GM06990 (cell line): ENCODE data around the gene FBXO34.

Experiments
- DNase-seq: peaks from one replicate; pipeline ENCODE4 v3.0.0-alpha.2; 2011; ENCODE audit not compliant: insufficient read length; ENCODE audit errors: extremely low read depth
- H3K27me3 ChIP-seq: replicated peaks from 2 replicates; pipeline ENCODE4 v1.6.0; 2011; ENCODE audit warnings: low read length; ENCODE audit not compliant: control insufficient read depth, insufficient read depth
- H3K36me3 ChIP-seq: 2 replicates; pipeline ENCODE4 v1.5.1; 2011; ENCODE audit warnings: low read length; ENCODE audit not compliant: control insufficient read depth, insufficient read depth
- H3K4me3 ChIP-seq: replicated peaks from 2 replicates; pipeline ENCODE4 v1.5.1; 2011; ENCODE audit warnings: low read depth, mild to moderate bottlenecking, control low read depth, low read length
- CTCF ChIP-seq: IDR thresholded peaks from 2 replicates; pipeline ENCODE4 v1.5.1; 2011; ENCODE audit warnings: low read length, control low read depth, mild to moderate bottlenecking, inconsistent platforms; ENCODE audit not compliant: insufficient read depth, poor library complexity, severe bottlenecking

The FBXO34 gene

GRCh38 chr14:55270832-55271571 lies at the start of gene FBXO34:
Gene FBXO34, plus strand, starts transcription at chr14:55271421. Its CDS starts 78,970 bp downstream, at chr14:55350391.
- peak; percentile 98 for DNase-seq
- no peaks in the 10 kb centered on the region for H3K27me3 ChIP-seq
- H3K36me3 ChIP-seq, result no peaks in the 10 kb centered on the region
- TF ChIP-seq CTCF, result peak; percentile 99
- peak within 1 kb of the TSS; percentile 100 for H3K4me3 ChIP-seq

- TF ChIP-seq CTCF, result no peak
- no peaks in the 10 kb centered on the region for H3K36me3 ChIP-seq
- no peak for DNase-seq
- H3K27me3 ChIP-seq, result no peaks in the 10 kb centered on the region
- no peak overlapping the region for H3K4me3 ChIP-seq
Measured at GRCh38 chr14:55221968-55222367, 49.3 kb upstream of the FBXO34 start.

- TF ChIP-seq CTCF, result no peak
- no peak for DNase-seq
Measured at GRCh38 chr14:55223364-55223763, 47.9 kb upstream of the FBXO34 start.

GRCh38 chr14:55228261-55228660 lies 43.0 kb upstream of the FBXO34 start:
- H3K27me3 ChIP-seq, result no peaks in the 10 kb centered on the region; the same call in 1 of the 2 replicates
- TF ChIP-seq CTCF, result no peak
- H3K36me3 ChIP-seq, result no peaks in the 10 kb centered on the region
- H3K4me3 ChIP-seq, result no peak overlapping the region
- DNase-seq, result no peak

More at GRCh38 chr14:55223364-55223763, 47.9 kb upstream of the FBXO34 start:
- H3K4me3 ChIP-seq, result no peak overlapping the region
- no peaks in the 10 kb centered on the region for H3K36me3 ChIP-seq
- H3K27me3 ChIP-seq, result no peaks in the 10 kb centered on the region

- no peak for DNase-seq
- Histone ChIP-seq H3K36me3 (no peaks in the 10 kb centered on the region), H3K27me3 (no peaks in the 10 kb centered on the region; the same call in 1 of the 2 replicates), H3K4me3 (no peak overlapping the region)
- TF ChIP-seq CTCF, result no peak
Measured at GRCh38 chr14:55233591-55233990, 37.6 kb upstream of the FBXO34 start.
